K562 treated with DMSO at 1 percent for 4 hours (cell line): Measurements from ENCODE around the gene COL3A1. TPM values are rescaled to one million over a fixed set of nuclear protein-coding genes. Genes with fewer than 3 reads are reported as not detected.

Experiments
- total RNA-seq: library from RNA; unstranded; fragments of 300-600 nt; gene quantifications from 2 replicates; pipeline ENCODE4 v1.2.3, GENCODE V29; 2022; ENCODE audit not compliant: insufficient read depth

The COL3A1 gene
- total RNA-seq: 0.18 TPM in 1 of 2 replicates, not detected in the other

GRCh38 chr2:188974164-188974563 is at the start of gene COL3A1:
TSS of gene COL3A1 (plus strand) at chr2:188974373. CDS start at chr2:188974490, 117 bp downstream.

Other genes starting within 250 kb of the COL3A1 start
- 0.08 TPM in 1 of 2 replicates, not detected in the other for gene COL5A2, start 205.4 kb downstream of the COL3A1 start, total RNA-seq